K562 (cell line): Measurements from ENCODE around the gene POMT2. TPM values are rescaled to one million over a fixed set of nuclear protein-coding genes. Genes with fewer than 3 reads are reported as not detected.

Experiments used
- ATAC-seq: fragments of 200-7000 bp; cut with Tn5 transposase; 3 replicates; pipeline ENCODE4 v1.9.1; 2020; ENCODE audit warnings: moderate library complexity
- BruUV-seq: library from RNA; stranded (reverse); fragments of 400-500 nt; replicated peaks from 2 replicates; lab custom pipeline; 2021; lab: Mats Ljungman, UMichigan
- CTCF ChIA-PET: fragments of 300-600 bp; formaldehyde crosslinking; extraction: SDS; loops from one replicate; lab custom pipeline; 2021; ENCODE audit warnings: low intra/inter-chr PET ratio; lab: Yijun Ruan, JAX
- POLR2A ChIA-PET: fragments of 300-600, 350-650 bp; sonication (Branson Sonifier 250); formaldehyde crosslinking; extraction: SDS; loops from one replicate; lab custom pipeline; 2021; ENCODE audit warnings: antibody characterized with exemption, inconsistent platforms; lab: Yijun Ruan, JAX
- DNase-seq, 4 experiments: peaks; one replicate each; pipeline versions ENCODE4 v3.0.0 to v3.0.0-alpha.2; 2011 to 2018; ENCODE audit warnings: low spot score in 3 of 4, mixed read lengths in 3 of 4; ENCODE audit errors: extremely low read depth in 1 of 4
- FAIRE-seq: peaks from 2 replicates; lab custom pipeline; 2011; peaks lifted over from hg19 to GRCh38; lab: Jason Lieb, UNC
- H2AFZ ChIP-seq: 2 replicates; pipeline ENCODE4 v1.6.0; 2011; ENCODE audit warnings: low read depth, low read length, control low read depth, inconsistent platforms
- H3K27ac ChIP-seq: fragments of 200-600 bp; 3 replicates; pipeline ENCODE4 v1.8.0; 2011; ENCODE audit warnings: low read depth, mild to moderate bottlenecking, control low read depth, inconsistent platforms, low read length, moderate library complexity, mixed read lengths; ENCODE audit errors: extremely low read depth
- H3K27me3 ChIP-seq, 2 experiments: fragments of 300-600 bp in 1 of 2; 2 replicates in 1 of 2; 3 replicates in 1 of 2; pipeline versions ENCODE4 v1.6.0 to v1.8.0; 2011; ENCODE audit warnings: inconsistent platforms in 2 of 2, low read length in 2 of 2, mild to moderate bottlenecking in 1 of 2, mixed read lengths in 1 of 2, moderate library complexity in 1 of 2; ENCODE audit not compliant: control insufficient read depth in 2 of 2, insufficient read depth in 2 of 2
- H3K36me3 ChIP-seq: fragments of 300-600 bp; 3 replicates; pipeline ENCODE4 v1.8.0; 2011; ENCODE audit warnings: mild to moderate bottlenecking, low read length, inconsistent platforms; ENCODE audit not compliant: control insufficient read depth, insufficient read depth
- H3K4me1 ChIP-seq, 2 experiments: fragments of 200-600 bp in 1 of 2; replicated peaks in 1 of 2; 2 replicates in 1 of 2; 3 replicates in 1 of 2; pipeline versions ENCODE4 v1.5.1 to v1.8.0; 2011; ENCODE audit warnings: inconsistent platforms in 2 of 2, low read length in 2 of 2, mild to moderate bottlenecking in 1 of 2, mixed read lengths in 1 of 2, moderate library complexity in 1 of 2; ENCODE audit not compliant: control insufficient read depth in 2 of 2, insufficient read depth in 2 of 2
- H3K4me2 ChIP-seq: 2 replicates; pipeline ENCODE4 v1.6.1; 2011; ENCODE audit warnings: low read length, control low read depth, inconsistent platforms, mixed read lengths; ENCODE audit not compliant: insufficient read depth
- H3K4me3 ChIP-seq: fragments of 200-600 bp; sonication (generic), shearing (Covaris generic); 2 replicates; pipeline ENCODE4 v1.5.1; 2016; ENCODE audit warnings: control low read depth, inconsistent platforms
- H3K79me2 ChIP-seq: fragments of 200-600 bp; 3 replicates; pipeline ENCODE4 v1.8.0; 2011; ENCODE audit warnings: low read length, inconsistent platforms; ENCODE audit not compliant: control insufficient read depth, insufficient read depth
- H3K9ac ChIP-seq, 2 experiments: 2 replicates each; pipeline versions ENCODE4 v1.6.0 to v1.6.1; 2011; ENCODE audit warnings: low read depth in 2 of 2, low read length in 2 of 2, control low read depth in 1 of 2, inconsistent platforms in 1 of 2, mild to moderate bottlenecking in 1 of 2, mixed read lengths in 1 of 2; ENCODE audit not compliant: insufficient read depth in 1 of 2
- H3K9me1 ChIP-seq: one replicate; pipeline ENCODE4 v1.6.0; 2011; ENCODE audit warnings: inconsistent platforms, mild to moderate bottlenecking, low read length, moderate library complexity; ENCODE audit not compliant: control insufficient read depth, insufficient read depth
- H3K9me3 ChIP-seq: replicated peaks from 2 replicates; pipeline ENCODE4 v1.5.1; 2011; ENCODE audit warnings: low read depth, low read length, inconsistent platforms; ENCODE audit not compliant: control insufficient read depth, insufficient read depth
- H4K20me1 ChIP-seq: replicated peaks from 2 replicates; pipeline ENCODE4 v1.6.1; 2011; ENCODE audit warnings: low read length, inconsistent platforms, mixed read lengths; ENCODE audit not compliant: control insufficient read depth, insufficient read depth
- CCNT2 ChIP-seq: IDR thresholded peaks from 2 replicates; pipeline ENCODE4 v1.6.1; 2011; ENCODE audit warnings: borderline replicate concordance, low read depth, mild to moderate bottlenecking, moderate library complexity, mixed read lengths, low read length; ENCODE audit not compliant: insufficient read length; ENCODE audit errors: extremely low read depth
- CEBPG ChIP-seq, 3 experiments: fragments of 200-800 bp in 1 of 3; sonication (Bioruptor generic) in 1 of 3; sonication (generic) in 1 of 3; formaldehyde crosslinking in 1 of 3; IDR thresholded peaks in 2 of 3; conservative IDR thresholded peaks in 1 of 3; 2 replicates each; pipeline versions ENCODE4 v1.6.1 to v1.8.0; 2016 to 2022; ENCODE audit warnings: missing compliant biosample characterization in 2 of 3, missing genetic modification characterization in 2 of 3, mild to moderate bottlenecking in 1 of 3, missing genetic modification reagents in 1 of 3
- MXI1 ChIP-seq: IDR thresholded peaks from 2 replicates; pipeline ENCODE4 v1.6.1; 2011; ENCODE audit warnings: low read depth, mild to moderate bottlenecking, improper control_type of control experiment, low read length
- NCOA1 ChIP-seq: fragments of 450-650 bp; IDR thresholded peaks from 2 replicates; pipeline ENCODE4 v1.6.1; 2016; ENCODE audit warnings: low read depth
- PTTG1 ChIP-seq: fragments of 450-650 bp; IDR thresholded peaks from 2 replicates; pipeline ENCODE4 v1.6.1; 2016; ENCODE audit warnings: low read depth, mild to moderate bottlenecking, missing genetic modification characterization, missing compliant biosample characterization
- TARDBP ChIP-seq: fragments of 450-650 bp; IDR thresholded peaks from 2 replicates; pipeline ENCODE4 v1.6.1; 2016
- THRAP3 ChIP-seq: fragments of 450-650 bp; IDR thresholded peaks from 2 replicates; pipeline ENCODE4 v1.6.1; 2016; ENCODE audit warnings: mild to moderate bottlenecking, inconsistent platforms, borderline replicate concordance
- WGBS: fragments of 100-300 bp; shearing (Covaris generic); methylation state at CpG from one replicate; pipeline ENCODE4 v1.1.6; 2016; ENCODE audit warnings: low coverage, mixed read lengths; ENCODE audit not compliant: insufficient coverage; ENCODE audit errors: missing lambda C conversion rate; 5-methylcytosine and 5-hydroxymethylcytosine counted together
- in situ Hi-C: fragments of 300-500 bp; cut with MboI; formaldehyde crosslinking; loops from 4 replicates; pipeline ENCODE4 v1.15.0; 2018; ENCODE audit warnings: inconsistent platforms, mixed read lengths
- intact Hi-C: fragments of 100-400 bp; cut with micrococcal nuclease; formaldehyde crosslinking; loops from 2 replicates; pipeline ENCODE4 v1.14.2; 2022
- polyA plus RNA-seq, 8 experiments: library from polyadenylated mRNA; depleted of rRNA in 4 of 8; stranded (reverse) in 5 of 8; unstranded in 3 of 8; fragments of >200 nt; fragmentation: Nextera tagmentation in 2 of 8; fragmentation: Illumina TruSeq in 1 of 8; extraction: Ambion mirVana in 2 of 8; extraction: Trizol in 1 of 8; gene quantifications; 2 replicates each; pipeline versions ENCODE4 v1.2.1 to v1.2.3, GENCODE V29; 2011 to 2014; ENCODE audit warnings: inconsistent platforms in 1 of 8, missing spikeins in 1 of 8
- total RNA-seq, 7 experiments: library from RNA; depleted of rRNA in 6 of 7; stranded (reverse); fragments of >200 nt in 6 of 7; fragmentation: Illumina TruSeq in 2 of 7; extraction: Trizol in 2 of 7; gene quantifications; 2 replicates each; pipeline versions ENCODE4 v1.2.1 to v1.2.3, GENCODE V29; 2011 to 2021; ENCODE audit warnings: low replicate concordance in 1 of 7
- TF ChIP-seq, protein P1 (sequence below), 2 experiments: IDR thresholded peaks; 2 replicates each; pipeline ENCODE4 v1.6.1; 2011; ENCODE audit warnings: borderline replicate concordance in 1 of 2, control low read depth in 1 of 2, low read depth in 1 of 2, low read length in 1 of 2, mild to moderate bottlenecking in 1 of 2, mixed read lengths in 1 of 2, moderate library complexity in 1 of 2; ENCODE audit not compliant: insufficient read depth in 1 of 2, insufficient read length in 1 of 2, poor library complexity in 1 of 2, severe bottlenecking in 1 of 2; ENCODE audit errors: extremely low read depth in 1 of 2
- TF ChIP-seq, protein P2 (sequence below): fragments of 450-650 bp; IDR thresholded peaks from 2 replicates; pipeline ENCODE4 v1.6.1; 2016

The POMT2 gene
- total and polyA plus RNA-seq, 9 of the 15 experiments (the other 6 are each of a cell fraction or from before 2014, with no cell fraction given): 0.39 to 16.6 (median 7.8) TPM

DNA sequence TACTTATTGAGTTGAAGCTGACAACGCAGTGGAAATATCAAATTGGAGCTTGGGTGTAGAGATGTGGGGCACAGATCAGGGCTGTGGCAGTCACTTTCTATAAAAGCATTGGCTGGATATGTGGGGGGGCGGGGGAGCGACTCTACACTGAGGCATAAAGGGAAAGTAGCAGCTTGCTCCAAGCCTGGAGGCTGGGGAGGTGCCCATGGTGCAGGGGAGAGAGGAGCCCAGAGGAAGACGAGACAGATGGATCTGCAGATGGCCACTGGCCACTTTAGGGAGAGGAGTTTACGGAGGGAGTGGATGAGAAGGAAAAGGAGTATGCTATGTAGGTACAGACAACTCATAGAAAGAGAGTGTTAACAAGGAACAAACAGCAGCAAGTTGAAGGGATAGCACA, 36.2 kb downstream of the POMT2 start:
- in situ Hi-C loops: no loop called here
- intact Hi-C loops: no loop called here
- H3K36me3 ChIP-seq: peaks cover 39% of the 10 kb centered on the region; the same call in 2 of the 3 replicates
- POLR2A ChIA-PET: interaction anchor here (1.1 kb wide), 1 partner anchor 9 kb away, joined by 4 read pairs; no protein-coding TSS in a partner anchor
- H2AFZ ChIP-seq: no peak overlapping the region
- no peak overlapping the region for H3K9ac ChIP-seq
- no TSS peak for BruUV-seq
- no peak overlapping the region for H3K4me3 ChIP-seq
- H3K79me2 ChIP-seq: no peaks in the 10 kb centered on the region
- no peaks in the 10 kb centered on the region for H4K20me1 ChIP-seq
- TF ChIP-seq THRAP3 (no peak), TARDBP (no peak)
- no peaks in the 10 kb centered on the region; a peak in 1 of 5 replicates for H3K4me1 ChIP-seq
- no peaks in the 10 kb centered on the region for H3K9me1 ChIP-seq
- no peaks in the 10 kb centered on the region for H3K9me3 ChIP-seq
- H3K27ac ChIP-seq: no peak overlapping the region
- no peaks in the 10 kb centered on the region for H3K27me3 ChIP-seq
- no peak overlapping the region for H3K4me2 ChIP-seq
- FAIRE-seq (no peak), DNase-seq (no peak), ATAC-seq (no peak)
- CTCF ChIA-PET: no interaction called here
- 73% methylated on average over 3 of the region's 5 CpGs for WGBS

DNA sequence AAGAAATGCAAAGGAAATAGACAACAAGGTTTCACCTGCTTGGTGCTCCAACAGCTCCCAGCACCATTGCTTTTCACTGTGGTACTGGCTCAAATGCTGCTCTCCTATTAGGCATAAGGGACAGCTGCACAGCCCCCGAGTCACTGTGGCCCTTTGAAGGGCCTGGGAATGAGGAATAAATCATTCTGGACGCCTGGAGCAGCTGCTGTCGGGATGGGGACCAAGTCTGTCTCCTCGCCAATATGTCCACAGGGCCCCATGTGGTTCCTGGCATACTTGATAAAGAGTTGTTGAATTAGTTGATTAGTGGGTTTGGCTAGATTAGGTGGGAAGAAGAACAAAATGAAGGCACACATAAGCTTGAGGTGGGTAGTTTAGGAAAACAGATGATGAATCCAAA, 36.6 kb downstream of the POMT2 start:
- Histone ChIP-seq H3K4me3 (no peak overlapping the region), H3K27ac (no peak overlapping the region), H3K79me2 (no peaks in the 10 kb centered on the region), H3K9ac (no peak overlapping the region), H4K20me1 (no peaks in the 10 kb centered on the region), H2AFZ (no peak overlapping the region), H3K4me2 (no peak overlapping the region), H3K9me3 (no peaks in the 10 kb centered on the region), H3K4me1 (no peaks in the 10 kb centered on the region; a peak in 1 of 5 replicates), H3K9me1 (no peaks in the 10 kb centered on the region), H3K27me3 (no peaks in the 10 kb centered on the region), H3K36me3 (peaks cover 39% of the 10 kb centered on the region; the same call in 2 of the 3 replicates)
- whole genome bisulfite sequencing: 48% methylated on average over 4 of the region's 4 CpGs
- ATAC-seq (no peak), FAIRE-seq (no peak), DNase-seq (no peak)
- intact Hi-C loops: no loop called here
- in situ Hi-C loops: no loop called here
- TF ChIP-seq PTTG1 (tag) (no peak), CCNT2 (no peak), NCOA1 (no peak), MXI1 (no peak), CEBPG (CRISPR knock-in tag; IDR thresholded peaks at IDR 0.05) (no peak), CEBPG (tag; conservative IDR thresholded peaks at IDR 0.05 in 1 of 2, IDR thresholded peaks at IDR 0.05 in 1 of 2) (no peak)
- TF ChIP-seq, protein P1, sequence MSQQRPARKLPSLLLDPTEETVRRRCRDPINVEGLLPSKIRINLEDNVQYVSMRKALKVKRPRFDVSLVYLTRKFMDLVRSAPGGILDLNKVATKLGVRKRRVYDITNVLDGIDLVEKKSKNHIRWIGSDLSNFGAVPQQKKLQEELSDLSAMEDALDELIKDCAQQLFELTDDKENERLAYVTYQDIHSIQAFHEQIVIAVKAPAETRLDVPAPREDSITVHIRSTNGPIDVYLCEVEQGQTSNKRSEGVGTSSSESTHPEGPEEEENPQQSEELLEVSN (IDR thresholded peaks at IDR 0.05; ENCODE audit: borderline replicate concordance in 1 of 2, extremely low read depth in 1 of 2, insufficient read depth in 1 of 2, insufficient read length in 1 of 2, low read depth in 1 of 2, low read length in 1 of 2, poor library complexity in 1 of 2, severe bottlenecking in 1 of 2): no peak
- TF ChIP-seq, protein P2, sequence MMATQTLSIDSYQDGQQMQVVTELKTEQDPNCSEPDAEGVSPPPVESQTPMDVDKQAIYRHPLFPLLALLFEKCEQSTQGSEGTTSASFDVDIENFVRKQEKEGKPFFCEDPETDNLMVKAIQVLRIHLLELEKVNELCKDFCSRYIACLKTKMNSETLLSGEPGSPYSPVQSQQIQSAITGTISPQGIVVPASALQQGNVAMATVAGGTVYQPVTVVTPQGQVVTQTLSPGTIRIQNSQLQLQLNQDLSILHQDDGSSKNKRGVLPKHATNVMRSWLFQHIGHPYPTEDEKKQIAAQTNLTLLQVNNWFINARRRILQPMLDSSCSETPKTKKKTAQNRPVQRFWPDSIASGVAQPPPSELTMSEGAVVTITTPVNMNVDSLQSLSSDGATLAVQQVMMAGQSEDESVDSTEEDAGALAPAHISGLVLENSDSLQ: no peak
- CTCF ChIA-PET: no interaction called here
- POLR2A ChIA-PET: interaction anchor here (0.7 to 1.1 kb wide), 2 partner anchors 9 to 23 kb away, joined by 4 read pairs; no protein-coding TSS in a partner anchor
- BruUV-seq: no TSS peak
